NCI-H2227 treated with DMSO at 0.1 percent for 48 hours (cell line): ENCODE measurements around the gene ATF1.

Experiments used
- DNase-seq: peaks from one replicate; lab custom pipeline; 2025; lab: John Stamatoyannopoulos, UW

ATF1 gene

GRCh38 chr12:50763639-50764285, at the start of gene ATF1:
Gene ATF1, plus strand, starts transcription at chr12:50764101. Its CDS starts 16,045 bp downstream, at chr12:50780146.
- peak; percentile 79 for DNase-seq

GRCh38 chr12:50715174-50715573, 48.7 kb upstream of the ATF1 start:
- DNase-seq, result no peak

- DNase-seq, result no peak
Measured at GRCh38 chr12:50718760-50719159, 45.1 kb upstream of the ATF1 start.

GRCh38 chr12:50720085-50720484, 43.8 kb upstream of the ATF1 start:
- DNase-seq, result no peak

GRCh38 chr12:50720501-50720900, 43.4 kb upstream of the ATF1 start:
- no peak for DNase-seq

GRCh38 chr12:50723865-50724264, 40.0 kb upstream of the ATF1 start:
- no peak for DNase-seq

- no peak for DNase-seq
Measured at GRCh38 chr12:50725011-50725942, 38.6 kb upstream of the ATF1 start.

GRCh38 chr12:50727466-50727865, 36.4 kb upstream of the ATF1 start:
- DNase-seq, result no peak

- no peak for DNase-seq
Measured at GRCh38 chr12:50728417-50728816, 35.5 kb upstream of the ATF1 start.

GRCh38 chr12:50728841-50729240, 35.1 kb upstream of the ATF1 start:
- DNase-seq, result no peak

- no peak for DNase-seq
Measured at GRCh38 chr12:50732591-50732990, 31.3 kb upstream of the ATF1 start.

- no peak for DNase-seq
Measured at GRCh38 chr12:50733706-50734105, 30.2 kb upstream of the ATF1 start.

GRCh38 chr12:50734409-50735263, 29.3 kb upstream of the ATF1 start:
- peak; percentile 6 for DNase-seq

GRCh38 chr12:50739611-50740010, 24.3 kb upstream of the ATF1 start:
- no peak for DNase-seq

- no peak for DNase-seq
Measured at GRCh38 chr12:50740307-50740706, 23.6 kb upstream of the ATF1 start.

GRCh38 chr12:50742776-50743175, 21.1 kb upstream of the ATF1 start:
- no peak for DNase-seq

GRCh38 chr12:50745861-50746260, 18.0 kb upstream of the ATF1 start:
- no peak for DNase-seq

GRCh38 chr12:50746431-50746830, 17.5 kb upstream of the ATF1 start:
- DNase-seq, result no peak

- DNase-seq, result no peak
Measured at GRCh38 chr12:50747817-50748216, 16.1 kb upstream of the ATF1 start.

GRCh38 chr12:50749459-50749882, 14.4 kb upstream of the ATF1 start:
- no peak for DNase-seq

- DNase-seq, result no peak
Measured at GRCh38 chr12:50750366-50750765, 13.5 kb upstream of the ATF1 start.
